CD4-positive, alpha-beta T cell (primary cell): ENCODE measurements around the gene FRMD3. TPM values are rescaled to one million over a fixed set of nuclear protein-coding genes. Genes with fewer than 3 reads are reported as not detected.

Experiments
- ATAC-seq: fragments of 200-7000 bp; cut with Tn5 transposase; one replicate; pipeline ENCODE4 v1.10.0; 2022; ENCODE audit warnings: mild to moderate bottlenecking; ENCODE audit not compliant: poor library complexity
- CTCF ChIA-PET: fragments of 350-600 bp; sonication (Branson Sonifier 250); formaldehyde crosslinking; loops from one replicate; lab custom pipeline; 2021; ENCODE audit warnings: antibody characterized with exemption, inconsistent platforms; lab: Charles Lee
- POLR2A ChIA-PET: fragments of 350-600 bp; sonication (Branson Sonifier 250); formaldehyde crosslinking; loops from one replicate; lab custom pipeline; 2021; ENCODE audit warnings: antibody characterized with exemption, inconsistent platforms; lab: Charles Lee
- DNase-seq, 14 experiments: peaks; one replicate each; pipeline ENCODE4 v3.0.0-alpha.2; 2013 to 2020; ENCODE audit warnings: mixed read lengths in 2 of 14
- H3K27ac ChIP-seq, 2 donors: one replicate each; pipeline versions ENCODE4 v1.5.1 to v1.7.0; 2013; ENCODE audit warnings: low read length in 2 of 2, low read depth in 1 of 2, mild to moderate bottlenecking in 1 of 2
- H3K27me3 ChIP-seq, 2 experiments: 1 replicate in 1 of 2; 2 replicates in 1 of 2; pipeline versions ENCODE4 v1.6.1 to v1.7.0; 2013; ENCODE audit warnings: low read length in 2 of 2, control low read depth in 1 of 2, mild to moderate bottlenecking in 1 of 2, moderate library complexity in 1 of 2; ENCODE audit not compliant: insufficient read depth in 2 of 2, control insufficient read depth in 1 of 2
- H3K36me3 ChIP-seq: one replicate; pipeline ENCODE4 v1.6.1; 2013; ENCODE audit warnings: low read length, control low read depth; ENCODE audit not compliant: insufficient read depth
- H3K4me1 ChIP-seq: one replicate; pipeline ENCODE4 v1.6.1; 2013; ENCODE audit warnings: low read length, control low read depth; ENCODE audit not compliant: insufficient read depth
- H3K4me3 ChIP-seq: one replicate; pipeline ENCODE4 v1.5.1; 2013; ENCODE audit warnings: mild to moderate bottlenecking, low read length, moderate library complexity
- H3K9me3 ChIP-seq, 2 experiments: 1 replicate in 1 of 2; 2 replicates in 1 of 2; pipeline versions ENCODE4 v1.6.1 to v1.7.0; 2013; ENCODE audit warnings: low read length in 2 of 2, mild to moderate bottlenecking in 2 of 2, control low read depth in 1 of 2, moderate library complexity in 1 of 2; ENCODE audit not compliant: control insufficient read depth in 1 of 2, insufficient read depth in 1 of 2
- H3K27ac Mint-ChIP-seq: one replicate; pipeline ENCODE4 v1.8.0; 2020; ENCODE audit warnings: mixed read lengths
- H3K27me3 Mint-ChIP-seq: one replicate; pipeline ENCODE4 v1.8.0; 2021; ENCODE audit warnings: mixed read lengths
- H3K36me3 Mint-ChIP-seq: one replicate; pipeline ENCODE4 v1.8.0; 2021; ENCODE audit warnings: low read depth, mixed read lengths
- H3K4me1 Mint-ChIP-seq: one replicate; pipeline ENCODE4 v1.8.0; 2021; ENCODE audit warnings: low read depth, mixed read lengths
- H3K4me3 Mint-ChIP-seq: one replicate; pipeline ENCODE4 v1.8.0; 2020; ENCODE audit warnings: mild to moderate bottlenecking, mixed read lengths
- H3K9me3 Mint-ChIP-seq: one replicate; pipeline ENCODE4 v1.8.0; 2020; ENCODE audit warnings: mixed read lengths
- intact Hi-C, 2 experiments: fragments of 100-400 bp; cut with DNase I in 1 of 2; cut with micrococcal nuclease in 1 of 2; formaldehyde crosslinking; loops; one replicate each; pipeline versions ENCODE4 v1.15.1 to v1.9.0; 2023 to 2025; cut with DNase I, micrococcal nuclease
- total RNA-seq, 174 experiments: library from RNA in 2 of 174; stranded (reverse) in 2 of 174; gene quantifications; one replicate each; pipeline ENCODE4 v1.2.3 and lab custom pipeline; 2021 to 2026
- TF ChIP-seq, protein P1 (sequence below): fragments of 200-600 bp; IDR thresholded peaks from one replicate; pipeline ENCODE4 v1.8.0; 2022; ENCODE audit warnings: antibody characterized with exemption, mild to moderate bottlenecking

FRMD3 gene
- total RNA-seq, 2 experiments from 2014 or later = 0.53 to 1.0 TPM

DNA sequence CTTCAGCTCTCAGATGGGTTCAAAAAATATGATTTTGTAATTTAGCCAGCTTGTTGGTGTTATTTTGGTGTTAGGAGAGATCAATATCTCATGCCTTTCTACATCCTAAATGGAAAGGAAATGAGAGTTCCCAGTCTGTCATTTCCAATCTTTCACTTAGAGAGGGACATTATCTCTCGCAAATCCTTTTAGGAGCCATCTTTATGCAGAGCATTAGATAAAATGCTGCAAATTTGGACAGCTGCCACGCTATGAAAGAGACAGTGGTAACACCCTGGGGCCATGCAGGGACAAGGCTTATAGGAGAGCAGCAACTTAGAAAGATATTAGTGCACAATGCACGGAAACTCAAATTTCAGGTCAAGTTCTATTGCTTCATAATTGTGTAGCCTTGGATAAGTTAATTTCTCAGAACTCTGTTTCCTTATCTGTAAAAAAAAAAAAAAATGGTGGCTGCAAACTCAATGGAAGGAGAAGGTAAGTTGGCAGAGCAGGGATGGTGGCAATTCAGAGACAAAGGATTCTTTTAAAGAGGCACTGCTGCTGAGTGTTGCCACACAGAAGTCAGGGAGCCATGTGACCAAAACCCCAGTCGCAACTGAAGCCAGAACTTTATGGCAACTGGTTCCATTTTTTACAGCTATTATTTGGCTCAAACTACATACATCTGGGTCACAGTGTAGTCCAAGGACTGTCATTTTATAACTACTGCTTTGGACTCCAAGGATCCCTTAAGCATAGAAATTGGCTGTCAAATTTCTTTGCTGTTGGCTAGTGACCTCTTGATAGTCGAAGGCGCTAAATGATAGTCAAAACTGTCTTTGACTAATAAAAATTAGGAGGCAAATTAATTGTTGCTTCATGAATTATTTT, 210.2 kb downstream of the FRMD3 start:
- TF ChIP-seq, protein P1, sequence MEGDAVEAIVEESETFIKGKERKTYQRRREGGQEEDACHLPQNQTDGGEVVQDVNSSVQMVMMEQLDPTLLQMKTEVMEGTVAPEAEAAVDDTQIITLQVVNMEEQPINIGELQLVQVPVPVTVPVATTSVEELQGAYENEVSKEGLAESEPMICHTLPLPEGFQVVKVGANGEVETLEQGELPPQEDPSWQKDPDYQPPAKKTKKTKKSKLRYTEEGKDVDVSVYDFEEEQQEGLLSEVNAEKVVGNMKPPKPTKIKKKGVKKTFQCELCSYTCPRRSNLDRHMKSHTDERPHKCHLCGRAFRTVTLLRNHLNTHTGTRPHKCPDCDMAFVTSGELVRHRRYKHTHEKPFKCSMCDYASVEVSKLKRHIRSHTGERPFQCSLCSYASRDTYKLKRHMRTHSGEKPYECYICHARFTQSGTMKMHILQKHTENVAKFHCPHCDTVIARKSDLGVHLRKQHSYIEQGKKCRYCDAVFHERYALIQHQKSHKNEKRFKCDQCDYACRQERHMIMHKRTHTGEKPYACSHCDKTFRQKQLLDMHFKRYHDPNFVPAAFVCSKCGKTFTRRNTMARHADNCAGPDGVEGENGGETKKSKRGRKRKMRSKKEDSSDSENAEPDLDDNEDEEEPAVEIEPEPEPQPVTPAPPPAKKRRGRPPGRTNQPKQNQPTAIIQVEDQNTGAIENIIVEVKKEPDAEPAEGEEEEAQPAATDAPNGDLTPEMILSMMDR = no peak
- ChIA-PET CTCF (no interaction called here), POLR2A (no interaction called here)
- Histone ChIP-seq H3K36me3 (no peaks in the 10 kb centered on the region), H3K9me3 (no peaks in the 10 kb centered on the region), H3K27ac (no peak overlapping the region), H3K4me3 (no peak overlapping the region), H3K27me3 (no peaks in the 10 kb centered on the region), H3K4me1 (no peaks in the 10 kb centered on the region)
- Mint-ChIP-seq H3K27me3 (no peaks in the 10 kb centered on the region), H3K27ac (no peak overlapping the region), H3K9me3 (peaks cover under 1% of the 10 kb centered on the region), H3K4me3 (no peak overlapping the region), H3K36me3 (no peaks in the 10 kb centered on the region), H3K4me1 (no peaks in the 10 kb centered on the region)
- ATAC-seq (no peak), DNase-seq (no peak)
- intact Hi-C loops = no loop called here

DNA sequence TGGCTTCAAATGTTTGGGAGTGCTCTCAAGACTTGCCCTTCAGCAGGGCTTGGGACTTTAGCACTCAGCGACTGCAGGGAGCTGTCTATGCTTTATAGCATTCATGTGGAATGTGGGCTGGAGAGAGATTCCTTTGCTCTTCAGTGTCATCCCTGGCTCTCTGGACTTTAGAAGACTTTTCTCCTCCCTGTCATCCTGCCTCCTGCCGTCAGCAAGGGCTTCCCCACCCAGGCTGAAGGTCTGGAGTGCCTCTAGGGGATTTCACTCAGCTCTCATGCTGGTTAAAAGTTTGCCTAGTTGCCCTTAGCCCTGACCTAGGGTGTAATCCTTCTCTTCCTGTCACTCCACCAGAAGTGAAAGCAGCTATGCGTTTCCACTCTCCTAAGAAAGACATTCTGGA, 210.9 kb downstream of the FRMD3 start:
- Histone ChIP-seq H3K27me3 (no peaks in the 10 kb centered on the region), H3K4me1 (no peaks in the 10 kb centered on the region), H3K4me3 (no peak overlapping the region), H3K9me3 (no peaks in the 10 kb centered on the region), H3K36me3 (no peaks in the 10 kb centered on the region), H3K27ac (no peak overlapping the region)
- Mint-ChIP-seq H3K9me3 (peaks cover 5% of the 10 kb centered on the region), H3K36me3 (no peaks in the 10 kb centered on the region), H3K27ac (no peak overlapping the region), H3K4me3 (no peak overlapping the region), H3K27me3 (no peaks in the 10 kb centered on the region), H3K4me1 (no peaks in the 10 kb centered on the region)
- DNase-seq (no peak), ATAC-seq (no peak)
- ChIA-PET CTCF (no interaction called here), POLR2A (no interaction called here)
- TF ChIP-seq, protein P1 = no peak
- intact Hi-C loops = no loop called here

DNA sequence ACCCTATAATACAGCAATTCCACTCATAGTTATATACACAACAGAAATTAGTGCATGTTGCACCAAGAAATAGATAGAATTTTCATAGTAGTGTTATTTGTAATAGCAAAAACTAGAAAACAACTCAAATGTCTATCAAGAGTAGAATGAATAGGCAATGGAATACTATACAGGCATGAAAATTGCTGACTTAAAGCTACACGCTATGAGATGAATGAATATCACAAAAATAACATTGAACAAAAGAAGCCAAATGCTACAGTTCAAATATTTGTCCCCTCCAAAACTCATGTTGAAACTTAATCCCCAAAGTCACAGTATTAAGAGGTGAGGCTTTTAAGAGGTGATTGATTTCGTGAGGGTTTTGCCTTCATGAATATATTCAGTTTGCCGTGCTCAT, 215.1 kb downstream of the FRMD3 start:
- Mint-ChIP-seq H3K4me3 (no peak overlapping the region), H3K4me1 (no peaks in the 10 kb centered on the region), H3K36me3 (no peaks in the 10 kb centered on the region), H3K27me3 (no peaks in the 10 kb centered on the region), H3K27ac (no peak overlapping the region), H3K9me3 (peaks cover 12% of the 10 kb centered on the region)
- H3K36me3 ChIP-seq = no peaks in the 10 kb centered on the region
- DNase-seq = no peak
- ChIA-PET CTCF (no interaction called here), POLR2A (no interaction called here)
- H3K27ac ChIP-seq = no peak overlapping the region
- no peak for ATAC-seq
- TF ChIP-seq, protein P1 = no peak
- no peaks in the 10 kb centered on the region for H3K9me3 ChIP-seq
- intact Hi-C loops = no loop called here
- no peak overlapping the region for H3K4me3 ChIP-seq
- no peaks in the 10 kb centered on the region for H3K4me1 ChIP-seq
- H3K27me3 ChIP-seq = no peaks in the 10 kb centered on the region
